Activated T-helper 17 cell treated with anti-CD3 and anti-CD28 coated beads, Interleukin-2, amount 50 U/mL, for 72 hours (primary cell): ENCODE results near the gene MAP2K3. TPM values are rescaled to one million over a fixed set of nuclear protein-coding genes. Genes with fewer than 3 reads are reported as not detected.
A peak's percentile ranks its signal among the peaks of the same experiment; 100 is the strongest.

ENCODE experiments used
- ATAC-seq: fragments of 150-1000 bp; cut with Tn5 transposase; replicated peaks from 2 replicates; pipeline ENCODE4 v1.10.0; 2021; ENCODE audit warnings: mild to moderate bottlenecking, moderate library complexity
- H3K27ac Mint-ChIP-seq: one replicate; pipeline ENCODE4 v1.8.0; 2022; ENCODE audit warnings: mixed read lengths
- H3K27me3 Mint-ChIP-seq: one replicate; pipeline ENCODE4 v1.8.0; 2022; ENCODE audit warnings: mixed read lengths
- H3K36me3 Mint-ChIP-seq: one replicate; pipeline ENCODE4 v1.8.0; 2022; ENCODE audit warnings: low read depth, mild to moderate bottlenecking, mixed read lengths
- H3K4me1 Mint-ChIP-seq: one replicate; pipeline ENCODE4 v1.8.0; 2022; ENCODE audit warnings: mixed read lengths
- H3K4me3 Mint-ChIP-seq: one replicate; pipeline ENCODE4 v1.8.0; 2022; ENCODE audit warnings: mild to moderate bottlenecking, mixed read lengths
- H3K9me3 Mint-ChIP-seq: one replicate; pipeline ENCODE4 v1.8.0; 2022; ENCODE audit warnings: mixed read lengths
- total RNA-seq, 2 donors: library from RNA; stranded (reverse); gene quantifications; one replicate each; pipeline ENCODE4 v1.2.3, GENCODE V29; 2022

MAP2K3 gene
- total RNA-seq, 2 donors from 2014 or later = 107 to 112 TPM

GRCh38 chr17:21283482-21284318 is 811 bp upstream of the MAP2K3 start:
- Mint-ChIP-seq H3K4me3 (peak overlapping the region; percentile 100), H3K9me3 (no peaks in the 10 kb centered on the region), H3K4me1 (peaks cover 25% of the 10 kb centered on the region), H3K27me3 (no peaks in the 10 kb centered on the region), H3K36me3 (peaks cover 36% of the 10 kb centered on the region), H3K27ac (no peak overlapping the region)
- peak; percentile 10 for ATAC-seq

GRCh38 chr17:21285164-21286065 is 904 bp downstream of the MAP2K3 start:
- Mint-ChIP-seq H3K4me3 (peak overlapping the region; percentile 100), H3K9me3 (no peaks in the 10 kb centered on the region), H3K27ac (peak overlapping the region; percentile 98), H3K27me3 (peaks cover under 1% of the 10 kb centered on the region), H3K36me3 (peaks cover 43% of the 10 kb centered on the region), H3K4me1 (peaks cover 18% of the 10 kb centered on the region)
- no peak for ATAC-seq

GRCh38 chr17:21286066-21286770 is 1.7 kb downstream of the MAP2K3 start:
- Mint-ChIP-seq H3K27ac (peak overlapping the region; percentile 98), H3K27me3 (peaks cover 3% of the 10 kb centered on the region), H3K9me3 (no peaks in the 10 kb centered on the region), H3K36me3 (peaks cover 51% of the 10 kb centered on the region), H3K4me1 (peaks cover 17% of the 10 kb centered on the region), H3K4me3 (peak overlapping the region; percentile 100)
- ATAC-seq = no peak

- peaks cover 13% of the 10 kb centered on the region for H3K4me1 Mint-ChIP-seq
- peak; percentile 1 for ATAC-seq
- peaks cover 60% of the 10 kb centered on the region for H3K36me3 Mint-ChIP-seq
- no peaks in the 10 kb centered on the region for H3K9me3 Mint-ChIP-seq
- peak overlapping the region; percentile 98 for H3K27ac Mint-ChIP-seq
- peaks cover 3% of the 10 kb centered on the region for H3K27me3 Mint-ChIP-seq
- H3K4me3 Mint-ChIP-seq = peak overlapping the region; percentile 100
Observed at GRCh38 chr17:21286909-21287702, 2.6 kb downstream of the MAP2K3 start.

- Mint-ChIP-seq H3K4me1 (peaks cover 6% of the 10 kb centered on the region), H3K27me3 (peaks cover 3% of the 10 kb centered on the region), H3K9me3 (no peaks in the 10 kb centered on the region), H3K27ac (peak overlapping the region; percentile 98), H3K4me3 (peak overlapping the region; percentile 100), H3K36me3 (peaks cover 68% of the 10 kb centered on the region)
- ATAC-seq = peak; percentile 71
Observed at GRCh38 chr17:21287703-21288449, 3.4 kb downstream of the MAP2K3 start.

- H3K36me3 Mint-ChIP-seq = peaks cover 75% of the 10 kb centered on the region
- ATAC-seq = no peak
Observed at GRCh38 chr17:21288571-21289017, 4.1 kb downstream of the MAP2K3 start.

GRCh38 chr17:21289175-21289901 is 4.8 kb downstream of the MAP2K3 start:
- H3K36me3 Mint-ChIP-seq = peaks cover 79% of the 10 kb centered on the region
- H3K9me3 Mint-ChIP-seq = no peaks in the 10 kb centered on the region
- peaks cover 3% of the 10 kb centered on the region for H3K27me3 Mint-ChIP-seq
- H3K27ac Mint-ChIP-seq = peak overlapping the region; percentile 98
- peaks cover 4% of the 10 kb centered on the region for H3K4me1 Mint-ChIP-seq
- no peak for ATAC-seq
- H3K4me3 Mint-ChIP-seq = peak overlapping the region; percentile 100

More at GRCh38 chr17:21288571-21289017, 4.1 kb downstream of the MAP2K3 start:
- Mint-ChIP-seq H3K27me3 (peaks cover 3% of the 10 kb centered on the region), H3K9me3 (no peaks in the 10 kb centered on the region), H3K27ac (peak overlapping the region; percentile 98), H3K4me1 (peaks cover 4% of the 10 kb centered on the region), H3K4me3 (peak overlapping the region; percentile 100)

GRCh38 chr17:21289902-21290571 is 5.5 kb downstream of the MAP2K3 start:
- no peak for ATAC-seq
- H3K27me3 Mint-ChIP-seq = peaks cover 3% of the 10 kb centered on the region
- H3K27ac Mint-ChIP-seq = peak overlapping the region; percentile 45
- no peak overlapping the region for H3K4me3 Mint-ChIP-seq
- no peaks in the 10 kb centered on the region for H3K9me3 Mint-ChIP-seq
- peaks cover 86% of the 10 kb centered on the region for H3K36me3 Mint-ChIP-seq
- peaks cover 8% of the 10 kb centered on the region for H3K4me1 Mint-ChIP-seq

GRCh38 chr17:21291357-21291756 is 6.8 kb downstream of the MAP2K3 start:
- H3K4me1 Mint-ChIP-seq = peaks cover 13% of the 10 kb centered on the region
- peak overlapping the region; percentile 45 for H3K27ac Mint-ChIP-seq
- peaks cover 79% of the 10 kb centered on the region for H3K36me3 Mint-ChIP-seq
- no peak for ATAC-seq
- no peaks in the 10 kb centered on the region for H3K9me3 Mint-ChIP-seq
- no peak overlapping the region for H3K4me3 Mint-ChIP-seq
- peaks cover 3% of the 10 kb centered on the region for H3K27me3 Mint-ChIP-seq

GRCh38 chr17:21291862-21292261 is 7.4 kb downstream of the MAP2K3 start:
- Mint-ChIP-seq H3K9me3 (no peaks in the 10 kb centered on the region), H3K27ac (no peak overlapping the region), H3K36me3 (peaks cover 74% of the 10 kb centered on the region), H3K4me1 (peaks cover 13% of the 10 kb centered on the region), H3K4me3 (no peak overlapping the region), H3K27me3 (peaks cover 3% of the 10 kb centered on the region)
- ATAC-seq = no peak

GRCh38 chr17:21292867-21293830 is 8.6 kb downstream of the MAP2K3 start:
- Mint-ChIP-seq H3K4me1 (peaks cover 13% of the 10 kb centered on the region), H3K36me3 (peaks cover 64% of the 10 kb centered on the region)

More at GRCh38 chr17:21292867-21293830, 8.6 kb downstream of the MAP2K3 start:
- H3K27me3 Mint-ChIP-seq = peaks cover 3% of the 10 kb centered on the region
- no peaks in the 10 kb centered on the region for H3K9me3 Mint-ChIP-seq
- no peak overlapping the region for H3K4me3 Mint-ChIP-seq
- H3K27ac Mint-ChIP-seq = no peak overlapping the region
- no peak for ATAC-seq
